Ishikawa (cell line): Measurements from ENCODE around the gene TRIM44.

Experiments
- CEBPB ChIP-seq: IDR thresholded peaks from 2 replicates; pipeline ENCODE4 v1.6.1; 2012
- CREB1 ChIP-seq: IDR thresholded peaks from 2 replicates; pipeline ENCODE4 v1.6.1; 2012; ENCODE audit warnings: low read depth
- EGR1 ChIP-seq: IDR thresholded peaks from 2 replicates; pipeline ENCODE4 v1.6.1; 2012
- EP300 ChIP-seq: IDR thresholded peaks from 2 replicates; pipeline ENCODE4 v1.6.1; 2012; ENCODE audit warnings: borderline replicate concordance
- FOXM1 ChIP-seq: IDR thresholded peaks from 2 replicates; pipeline ENCODE4 v1.6.1; 2012; ENCODE audit warnings: low read depth, borderline replicate concordance
- MAX ChIP-seq: IDR thresholded peaks from 2 replicates; pipeline ENCODE4 v1.6.1; 2012
- NFIC ChIP-seq: IDR thresholded peaks from 2 replicates; pipeline ENCODE4 v1.6.1; 2012
- RAD21 ChIP-seq: IDR thresholded peaks from 2 replicates; pipeline ENCODE4 v1.6.1; 2012; ENCODE audit warnings: low read depth
- REST ChIP-seq: IDR thresholded peaks from 2 replicates; pipeline ENCODE4 v1.6.1; 2012; ENCODE audit warnings: low read depth, mild to moderate bottlenecking
- TAF1 ChIP-seq: IDR thresholded peaks from 2 replicates; pipeline ENCODE4 v1.6.1; 2012; ENCODE audit warnings: low read depth, mild to moderate bottlenecking
- TCF12 ChIP-seq: IDR thresholded peaks from 2 replicates; pipeline ENCODE4 v1.6.1; 2012; ENCODE audit warnings: low read depth
- TEAD4 ChIP-seq: IDR thresholded peaks from 2 replicates; pipeline ENCODE4 v1.6.1; 2012
- USF1 ChIP-seq: IDR thresholded peaks from 2 replicates; pipeline ENCODE4 v1.6.1; 2012
- YY1 ChIP-seq: IDR thresholded peaks from 2 replicates; pipeline ENCODE4 v1.6.1; 2012; ENCODE audit warnings: low read depth
- ZBTB7A ChIP-seq: IDR thresholded peaks from 2 replicates; pipeline ENCODE4 v1.6.1; 2012; ENCODE audit warnings: low read depth

TRIM44 gene

GRCh38 chr11:35709376-35709775 is 46.8 kb downstream of the TRIM44 start:
- TF ChIP-seq CREB1 (no peak), RAD21 (no peak), TEAD4 (no peak), USF1 (no peak), MAX (no peak), NFIC (0 out of 2 replicates have a peak, but pooled peaks have one; percentile 16)

- TF ChIP-seq REST (no peak), CEBPB (no peak), EP300 (no peak), YY1 (no peak), MAX (no peak), EGR1 (no peak), ZBTB7A (no peak), TEAD4 (no peak), FOXM1 (no peak), RAD21 (no peak), TAF1 (no peak), CREB1 (no peak), NFIC (no peak), USF1 (no peak), TCF12 (no peak)
Measured at GRCh38 chr11:35711173-35711910, 48.8 kb downstream of the TRIM44 start.

GRCh38 chr11:35711924-35712323 is 49.3 kb downstream of the TRIM44 start:
- TF ChIP-seq MAX (no peak), TAF1 (no peak), TEAD4 (no peak), CEBPB (no peak), ZBTB7A (no peak)

GRCh38 chr11:35712533-35712932 is 50.0 kb downstream of the TRIM44 start:
- no peak for TF ChIP-seq CEBPB

GRCh38 chr11:35714882-35715627 is 52.5 kb downstream of the TRIM44 start:
- no peak for TF ChIP-seq EP300
- no peak for TF ChIP-seq NFIC
- TF ChIP-seq CEBPB: no peak
- no peak for TF ChIP-seq TCF12
- no peak for TF ChIP-seq MAX
- no peak for TF ChIP-seq YY1
- no peak for TF ChIP-seq TAF1
- no peak for TF ChIP-seq TEAD4
- TF ChIP-seq CREB1: no peak
- no peak for TF ChIP-seq FOXM1
- no peak for TF ChIP-seq REST

GRCh38 chr11:35717043-35717442 is 54.5 kb downstream of the TRIM44 start:
- no peak for TF ChIP-seq MAX
- TF ChIP-seq RAD21: no peak
- no peak for TF ChIP-seq TEAD4
- TF ChIP-seq TCF12: no peak
- no peak for TF ChIP-seq USF1
- TF ChIP-seq FOXM1: no peak
- no peak for TF ChIP-seq CEBPB
- TF ChIP-seq REST: no peak
- no peak for TF ChIP-seq EP300
- no peak for TF ChIP-seq ZBTB7A
- no peak for TF ChIP-seq YY1
- TF ChIP-seq TAF1: no peak
- TF ChIP-seq CREB1: no peak
- no peak for TF ChIP-seq EGR1
- no peak for TF ChIP-seq NFIC
